HepG2 (cell line): ENCODE results near the gene STS. TPM values are rescaled to one million over a fixed set of nuclear protein-coding genes. Genes with fewer than 3 reads are reported as not detected.

Experiments
- ATAC-seq: fragments of 200-7000 bp; cut with Tn5 transposase; 3 replicates; pipeline ENCODE4 v1.9.1; 2020; ENCODE audit warnings: mild to moderate bottlenecking, moderate library complexity
- BruUV-seq: library from RNA; stranded (reverse); fragments of 400-500 nt; replicated peaks from 2 replicates; lab custom pipeline; 2021; lab: Mats Ljungman, UMichigan
- CTCF ChIA-PET: fragments of 300-600 bp; formaldehyde crosslinking; extraction: SDS; loops from one replicate; lab custom pipeline; 2021; ENCODE audit warnings: low total read pairs, inconsistent platforms, low intra/inter-chr PET ratio; lab: Yijun Ruan, JAX
- POLR2A ChIA-PET: fragments of 350-600 bp; sonication (Branson Sonifier 250); formaldehyde crosslinking; loops from one replicate; lab custom pipeline; 2020; ENCODE audit warnings: antibody characterized with exemption, inconsistent platforms; lab: Yijun Ruan, JAX
- DNase-seq: peaks from one replicate; pipeline ENCODE4 v3.0.0-alpha.2; 2015; ENCODE audit warnings: low spot score
- FAIRE-seq: peaks from 3 replicates; lab custom pipeline; 2011; peaks lifted over from hg19 to GRCh38; lab: Jason Lieb, UNC
- H2AFZ ChIP-seq: one replicate; pipeline ENCODE4 v1.6.1; 2011; ENCODE audit warnings: low read length, inconsistent platforms
- H3K27ac ChIP-seq: fragments of 300-600 bp; 3 replicates; pipeline ENCODE4 v1.8.0; 2011; ENCODE audit warnings: mixed run types, mild to moderate bottlenecking, mixed read lengths, low read length, inconsistent platforms; ENCODE audit not compliant: insufficient read depth; ENCODE audit errors: extremely low read length
- H3K27me3 ChIP-seq, 2 experiments: fragments of 200-600 bp in 1 of 2; 2 replicates in 1 of 2; 3 replicates in 1 of 2; pipeline versions ENCODE4 v1.6.0 to v1.8.0; 2011; ENCODE audit warnings: low read length in 2 of 2, mild to moderate bottlenecking in 2 of 2, moderate library complexity in 2 of 2, inconsistent platforms in 1 of 2; ENCODE audit not compliant: insufficient read depth in 2 of 2, control insufficient read depth in 1 of 2
- H3K36me3 ChIP-seq, 2 experiments: fragments of 200-600 bp in 1 of 2; replicated peaks in 1 of 2; 2 replicates in 1 of 2; 3 replicates in 1 of 2; pipeline versions ENCODE4 v1.5.1 to v1.8.0; 2011; ENCODE audit warnings: low read length in 2 of 2, inconsistent platforms in 1 of 2; ENCODE audit not compliant: insufficient read depth in 2 of 2, control insufficient read depth in 1 of 2
- H3K4me1 ChIP-seq: 2 replicates; pipeline ENCODE4 v1.5.1; 2012; ENCODE audit warnings: low read length, inconsistent platforms; ENCODE audit not compliant: insufficient read depth
- H3K4me2 ChIP-seq: 2 replicates; pipeline ENCODE4 v1.6.0; 2011; ENCODE audit warnings: low read depth, low read length, inconsistent platforms
- H3K4me3 ChIP-seq, 3 experiments: fragments of 200-600 bp in 1 of 3; sonication (generic), shearing (Covaris generic) in 1 of 3; replicated peaks in 1 of 3; 2 replicates each; pipeline ENCODE4 v1.5.1; 2011 to 2016; ENCODE audit warnings: low read length in 3 of 3, inconsistent platforms in 2 of 3, low read depth in 2 of 3, mild to moderate bottlenecking in 2 of 3, control low read depth in 1 of 3, mixed read lengths in 1 of 3; ENCODE audit not compliant: insufficient read depth in 1 of 3
- H3K79me2 ChIP-seq: one replicate; pipeline ENCODE4 v1.6.1; 2011; ENCODE audit warnings: low read length, inconsistent platforms; ENCODE audit not compliant: insufficient read depth
- H3K9ac ChIP-seq: 2 replicates; pipeline ENCODE4 v1.6.0; 2011; ENCODE audit warnings: mild to moderate bottlenecking, low read depth, low read length, inconsistent platforms; ENCODE audit not compliant: insufficient read depth
- H3K9me3 ChIP-seq: 2 replicates; pipeline ENCODE4 v1.5.1; 2012; ENCODE audit warnings: mild to moderate bottlenecking, low read length
- H4K20me1 ChIP-seq: 2 replicates; pipeline ENCODE4 v1.6.0; 2011; ENCODE audit warnings: inconsistent platforms, mild to moderate bottlenecking, low read length, moderate library complexity; ENCODE audit not compliant: insufficient read depth
- ATF7 ChIP-seq, 2 experiments: fragments of 450-650 bp in 1 of 2; sonication (generic) in 1 of 2; formaldehyde crosslinking in 1 of 2; IDR thresholded peaks; 2 replicates each; pipeline versions ENCODE4 v1.4.0 to v1.6.1; 2016 to 2020; ENCODE audit warnings: antibody characterized with exemption in 1 of 2, mild to moderate bottlenecking in 1 of 2, missing genetic modification reagents in 1 of 2
- CTCF ChIP-seq: sonication (generic); formaldehyde crosslinking; IDR thresholded peaks from 2 replicates; pipeline ENCODE4 v1.5.0; 2020; ENCODE audit warnings: mild to moderate bottlenecking, missing genetic modification reagents, moderate library complexity
- EZH2 ChIP-seq: conservative IDR thresholded peaks from 2 replicates; pipeline ENCODE4 v1.6.1; 2012; ENCODE audit warnings: mild to moderate bottlenecking, low read depth, low read length, moderate library complexity
- FOSL2 ChIP-seq: sonication (generic); formaldehyde crosslinking; IDR thresholded peaks from 2 replicates; pipeline ENCODE4 v1.4.0; 2020; ENCODE audit warnings: missing genetic modification reagents
- PBX3 ChIP-seq: sonication (generic); formaldehyde crosslinking; IDR thresholded peaks from 2 replicates; pipeline ENCODE4 v1.8.1; 2023; ENCODE audit warnings: missing genetic modification reagents, inconsistent platforms, borderline replicate concordance
- PRDM15 ChIP-seq: sonication (generic); formaldehyde crosslinking; IDR thresholded peaks from 2 replicates; pipeline ENCODE4 v1.4.0; 2020; ENCODE audit warnings: missing genetic modification reagents
- RAD21 ChIP-seq: fragments of 450-650 bp; formaldehyde crosslinking; IDR thresholded peaks from 2 replicates; pipeline ENCODE4 v1.5.0; 2020; ENCODE audit warnings: mild to moderate bottlenecking
- SMC3 ChIP-seq: IDR thresholded peaks from 2 replicates; pipeline ENCODE4 v1.6.1; 2011; ENCODE audit warnings: low read length, improper control_type of control experiment
- STAG1 ChIP-seq: sonication (generic); formaldehyde crosslinking; IDR thresholded peaks from 2 replicates; pipeline ENCODE4 v1.4.0; 2020; ENCODE audit warnings: missing genetic modification reagents
- ZBTB33 ChIP-seq: sonication (generic); formaldehyde crosslinking; IDR thresholded peaks from 2 replicates; pipeline ENCODE4 v1.4.0; 2020; ENCODE audit warnings: missing genetic modification reagents
- ZNF576 ChIP-seq: sonication (generic); formaldehyde crosslinking; IDR thresholded peaks from 2 replicates; pipeline ENCODE4 v1.4.0; 2020; ENCODE audit warnings: mild to moderate bottlenecking, missing genetic modification reagents
- WGBS: methylation state at CpG from one replicate; pipeline ENCODE4 v1.1.6; 2017; ENCODE audit warnings: low lambda C conversion rate; 5-methylcytosine and 5-hydroxymethylcytosine counted together
- in situ Hi-C: cut with HindIII; loops from 2 replicates; pipeline ENCODE4 v1.10.0; 2017; ENCODE audit warnings: low pct_unique_long_range_greater_than_20kb; ENCODE audit not compliant: extremely low pct_ligation_motif_present
- intact Hi-C: fragments of 100-400 bp; cut with micrococcal nuclease; formaldehyde crosslinking; loops from one replicate; pipeline ENCODE4 v1.10.0; 2022; ENCODE audit not compliant: unreplicated experiment
- polyA plus RNA-seq, 8 experiments: library from polyadenylated mRNA; depleted of rRNA in 3 of 8; stranded (reverse) in 7 of 8; unstranded in 1 of 8; fragments of >200 nt; fragmentation: Illumina TruSeq in 4 of 8; extraction: Trizol in 4 of 8; gene quantifications; 2 replicates each; pipeline versions ENCODE4 v1.2.1 to v1.2.3, GENCODE V29; 2011 to 2016; ENCODE audit warnings: low read depth in 4 of 8, missing spikeins in 1 of 8, mixed read lengths in 1 of 8; ENCODE audit not compliant: insufficient read depth in 1 of 8
- total RNA-seq, 5 experiments: library from RNA; depleted of rRNA; stranded (reverse); fragments of >200 nt; fragmentation: Illumina TruSeq; extraction: Trizol; gene quantifications; 2 replicates each; pipeline ENCODE4 v1.2.3, GENCODE V29; 2016; ENCODE audit warnings: low read depth in 1 of 5

Gene STS
- total and polyA plus RNA-seq, 2 of the 13 experiments (the other 11 are each of a cell fraction or from before 2014, with no cell fraction given), result 0.87 to 1.5 TPM

- in situ Hi-C loops, result no loop called here
- POLR2A ChIA-PET, result no interaction called here
- Histone ChIP-seq H3K4me2 (no peak overlapping the region), H4K20me1 (no peaks in the 10 kb centered on the region), H3K27ac (no peak overlapping the region), H3K4me1 (no peaks in the 10 kb centered on the region), H3K4me3 (no peak overlapping the region), H2AFZ (no peak overlapping the region), H3K9ac (no peak overlapping the region), H3K36me3 (no peaks in the 10 kb centered on the region), H3K9me3 (no peaks in the 10 kb centered on the region), H3K27me3 (no peaks in the 10 kb centered on the region), H3K79me2 (no peaks in the 10 kb centered on the region)
- ATAC-seq (no peak), FAIRE-seq (no peak), DNase-seq (peak; percentile 29)
- peak; percentile 83 for TF ChIP-seq ZBTB33 (CRISPR knock-in tag)
- no peak for TF ChIP-seq PBX3 (CRISPR knock-in tag)
- peak; percentile 62 for TF ChIP-seq FOSL2
- TF ChIP-seq SMC3, result peak; percentile 13; the same call in 1 of the 2 replicates
- peak; percentile 56; the same call in 1 of the 2 replicates for TF ChIP-seq PRDM15 (CRISPR knock-in tag)
- peak; percentile 39 for TF ChIP-seq CTCF
- no peak for TF ChIP-seq ATF7 (IDR thresholded peaks at IDR 0.05)
- TF ChIP-seq ATF7 (CRISPR knock-in tag; IDR thresholded peaks at IDR 0.05), result no peak
- TF ChIP-seq ZNF576 (CRISPR knock-in tag), result peak; percentile 97
- TF ChIP-seq EZH2, result no peak
- TF ChIP-seq STAG1 (CRISPR knock-in tag), result peak; percentile 45
- TF ChIP-seq RAD21, result 0 out of 2 replicates have a peak, but pooled peaks have one; percentile 23
- CTCF ChIA-PET, result no interaction called here
- intact Hi-C loops, result loop anchor here (1.0 to 2.0 kb wide), 2 partner anchors 23 to 38 kb away; partner anchors contain the start of gene PUDP
- 100% methylated on average over 1 of the region's 3 CpGs for WGBS
- no TSS peak for BruUV-seq
Measured at GRCh38 chrX:7170898-7171297, 23.4 kb downstream of the STS start.
